ENCODE results near the gene HECTD1. TPM values are rescaled to one million over a fixed set of nuclear protein-coding genes. Genes with fewer than 3 reads are reported as not detected.

Gene HECTD1
- total RNA-seq, 6 donors from 2014 or later, result 118 to 326 (median 164) TPM

GRCh38 chr14:31159682-31160296 is 47.8 kb downstream of the HECTD1 start:
- peaks cover 16 to 86% (median 46%) of the 10 kb centered on the region in 4 donors for H3K36me3 ChIP-seq
- ATAC-seq (ENCODE audit: low FRiP score in 2 of 2) (no peak), DNase-seq (no peak)
- 79 to 89% methylated on average over 13 of the region's 13 CpGs for WGBS, 2 donors
- no peak overlapping the region for H3K27ac ChIP-seq
- no peak overlapping the region for H3K4me3 ChIP-seq
- TF ChIP-seq POLR2A (IDR thresholded peaks at IDR 0.05) (no peak), POLR2AphosphoS5 (IDR thresholded peaks at IDR 0.05) (no peak), EP300 (IDR thresholded peaks at IDR 0.05) (no peak), CTCF (IDR thresholded peaks at IDR 0.05) (no peak)
- no peaks in the 10 kb centered on the region for H3K9me3 ChIP-seq
- peaks cover 7 to 15% (median 10%) of the 10 kb centered on the region in 4 donors for H3K4me1 ChIP-seq
- H3K27me3 ChIP-seq, result no peaks in the 10 kb centered on the region

- DNase-seq (no peak), ATAC-seq (ENCODE audit: low FRiP score in 2 of 2) (no peak)
- Histone ChIP-seq H3K27me3 (no peaks in the 10 kb centered on the region), H3K27ac (no peak overlapping the region), H3K9me3 (no peaks in the 10 kb centered on the region), H3K4me1 (no peaks in the 10 kb centered on the region), H3K36me3 (peaks cover 26 to 79% (median 54%) of the 10 kb centered on the region in 4 donors), H3K4me3 (no peak overlapping the region)
- no peak for TF ChIP-seq EP300 (IDR thresholded peaks at IDR 0.05)
- TF ChIP-seq POLR2A (IDR thresholded peaks at IDR 0.05), result no peak
- TF ChIP-seq CTCF (IDR thresholded peaks at IDR 0.05), result no peak
- TF ChIP-seq POLR2AphosphoS5 (IDR thresholded peaks at IDR 0.05), result no peak
- 86 to 87% methylated on average over 12 of the region's 12 CpGs for WGBS, 2 donors
Observed at GRCh38 chr14:31154956-31155355, 52.6 kb downstream of the HECTD1 start.

GRCh38 chr14:31142455-31143087 is 65.0 kb downstream of the HECTD1 start:
- Histone ChIP-seq H3K27ac (no peak overlapping the region), H3K9me3 (no peaks in the 10 kb centered on the region), H3K36me3 (peaks cover 55 to 97% (median 72%) of the 10 kb centered on the region in 4 donors), H3K27me3 (no peaks in the 10 kb centered on the region), H3K4me3 (no peak overlapping the region), H3K4me1 (no peaks in the 10 kb centered on the region)
- ATAC-seq (ENCODE audit: low FRiP score in 2 of 2), result no peak
- 92 to 94% methylated on average over 11 of the region's 11 CpGs for WGBS, 2 donors
- DNase-seq, result no peak
- TF ChIP-seq POLR2A (IDR thresholded peaks at IDR 0.05), result no peak
- TF ChIP-seq POLR2AphosphoS5 (IDR thresholded peaks at IDR 0.05), result no peak
- TF ChIP-seq EP300 (IDR thresholded peaks at IDR 0.05), result no peak
- TF ChIP-seq CTCF (IDR thresholded peaks at IDR 0.05), result no peak

- 95 to 99% methylated on average over 4 of the region's 4 CpGs for WGBS, 2 donors
- no peaks in the 10 kb centered on the region for H3K9me3 ChIP-seq
- no peak overlapping the region for H3K27ac ChIP-seq
- H3K36me3 ChIP-seq, result peaks cover 55 to 97% (median 69%) of the 10 kb centered on the region in 4 donors
- no peak for ATAC-seq (ENCODE audit: low FRiP score in 2 of 2)
- no peak overlapping the region for H3K4me3 ChIP-seq
- no peak for DNase-seq
- TF ChIP-seq CTCF (IDR thresholded peaks at IDR 0.05), result no peak
- no peak for TF ChIP-seq POLR2AphosphoS5 (IDR thresholded peaks at IDR 0.05)
- no peak for TF ChIP-seq POLR2A (IDR thresholded peaks at IDR 0.05)
- no peak for TF ChIP-seq EP300 (IDR thresholded peaks at IDR 0.05)
- H3K27me3 ChIP-seq, result no peaks in the 10 kb centered on the region
- no peaks in the 10 kb centered on the region for H3K4me1 ChIP-seq
Observed at GRCh38 chr14:31139301-31139847, 68.2 kb downstream of the HECTD1 start.

Measured in upper lobe of left lung (tissue), 6 donors.